Esophagus squamous epithelium (tissue), 5 donors: ENCODE data around the gene OR5D13. TPM values are rescaled to one million over a fixed set of nuclear protein-coding genes. Genes with fewer than 3 reads are reported as not detected.

Experiments used
- DNase-seq: peaks from one replicate; lab custom pipeline; 2025; lab: John Stamatoyannopoulos, UW
- H3K27ac ChIP-seq, 4 donors: fragments of 200-600 bp; sonication (generic); one replicate each; pipeline ENCODE4 v1.5.1; 2016 to 2019; ENCODE audit warnings: mild to moderate bottlenecking in 1 of 4
- H3K27me3 ChIP-seq, 4 donors: fragments of 200-600 bp; sonication (generic); 1 replicate in 3 of 4; 2 replicates in 1 of 4; pipeline versions ENCODE4 v1.5.1 to v1.6.0; 2017 to 2021; ENCODE audit warnings: antibody characterized with exemption in 1 of 4
- H3K36me3 ChIP-seq, 3 donors: fragments of 200-600 bp; sonication (generic); one replicate each; pipeline ENCODE4 v1.5.1; 2016 to 2019
- H3K4me1 ChIP-seq, 3 donors: fragments of 200-600 bp; sonication (generic); one replicate each; pipeline ENCODE4 v1.5.1; 2017 to 2019
- H3K4me3 ChIP-seq, 4 donors: fragments of 200-600 bp; sonication (generic); 1 replicate in 3 of 4; 2 replicates in 1 of 4; pipeline ENCODE4 v1.5.1; 2016 to 2019; ENCODE audit warnings: mild to moderate bottlenecking in 2 of 4, moderate library complexity in 1 of 4
- H3K9me3 ChIP-seq, 3 donors: fragments of 200-600 bp; sonication (generic); one replicate each; pipeline ENCODE4 v1.5.1; 2016 to 2019
- CTCF ChIP-seq, 6 experiments: fragments of 450-650 bp in 4 of 6; fragments of 200-600 bp in 2 of 6; sonication (generic) in 2 of 6; IDR thresholded peaks; one replicate each; pipeline ENCODE4 v1.5.1; 2016 to 2019; ENCODE audit warnings: antibody characterized with exemption in 6 of 6, mild to moderate bottlenecking in 4 of 6, moderate library complexity in 4 of 6
- POLR2A ChIP-seq, 4 donors: fragments of 450-650 bp; IDR thresholded peaks; one replicate each; pipeline ENCODE4 v1.6.1; 2017; ENCODE audit warnings: antibody characterized with exemption in 4 of 4, mild to moderate bottlenecking in 4 of 4, moderate library complexity in 3 of 4
- WGBS, 2 donors: methylation state at CpG; one replicate each; pipeline ENCODE4 v1.1.5; 2018; 5-methylcytosine and 5-hydroxymethylcytosine counted together
- intact Hi-C: fragments of 100-400 bp; cut with DNase I; formaldehyde crosslinking; loops from one replicate; pipeline ENCODE4 v1.15.0; 2022
- total RNA-seq, 4 donors: library from RNA; depleted of rRNA; stranded (reverse); fragments of >200 nt; gene quantifications; one replicate each; pipeline ENCODE4 v1.1.0, GENCODE V29; 2016
- donor health status: DM: yes; HTN: yes; CAD: no.

Gene OR5D13
- total RNA-seq, 4 donors from 2014 or later = not detected

GRCh38 chr11:55795256-55795655, 22.0 kb downstream of the OR5D13 start, which contains the start of gene OR5D14:
TSS of gene OR5D14 (plus strand) at chr11:55795556. CDS start at chr11:55795556, 0 bp downstream.
- no peaks in the 10 kb centered on the region for H3K4me1 ChIP-seq
- H3K9me3 ChIP-seq = peaks cover 0 to 4% (median 0%) of the 10 kb centered on the region in 3 donors
- no peaks in the 10 kb centered on the region for H3K36me3 ChIP-seq
- intact Hi-C loops = no loop called here
- H3K4me3 ChIP-seq = no peak within 1 kb of the TSS
- TF ChIP-seq POLR2A (IDR thresholded peaks at IDR 0.05) = no peak
- TF ChIP-seq CTCF (IDR thresholded peaks at IDR 0.05) = no peak
- no peak for DNase-seq
- no peak within 1 kb of the TSS for H3K27ac ChIP-seq
- no peaks in the 10 kb centered on the region for H3K27me3 ChIP-seq

- intact Hi-C loops = no loop called here
- WGBS, 2 donors = 89 to 100% methylated on average over 1 of the region's 1 CpG
- Histone ChIP-seq H3K9me3 (peaks cover 0 to 22% (median 0%) of the 10 kb centered on the region in 3 donors), H3K27me3 (no peaks in the 10 kb centered on the region), H3K27ac (no peak overlapping the region), H3K36me3 (no peaks in the 10 kb centered on the region), H3K4me3 (no peak overlapping the region), H3K4me1 (no peaks in the 10 kb centered on the region)
- TF ChIP-seq CTCF (IDR thresholded peaks at IDR 0.05) (no peak), POLR2A (IDR thresholded peaks at IDR 0.05) (no peak)
- no peak for DNase-seq
Observed at GRCh38 chr11:55806248-55806647, 33.0 kb downstream of the OR5D13 start.

GRCh38 chr11:55811067-55811466, 37.8 kb downstream of the OR5D13 start, which contains the start of gene OR5L1:
TSS of gene OR5L1 (plus strand) at chr11:55811367. CDS start at chr11:55811467, 100 bp downstream.
- no peaks in the 10 kb centered on the region for H3K36me3 ChIP-seq
- H3K27ac ChIP-seq = no peak within 1 kb of the TSS
- TF ChIP-seq POLR2A (IDR thresholded peaks at IDR 0.05) (no peak), CTCF (IDR thresholded peaks at IDR 0.05) (no peak)
- WGBS, 2 donors = 47 to 79% methylated on average over 1 of the region's 1 CpG
- no peak for DNase-seq
- H3K4me1 ChIP-seq = no peaks in the 10 kb centered on the region
- intact Hi-C loops = no loop called here
- no peak within 1 kb of the TSS for H3K4me3 ChIP-seq
- H3K27me3 ChIP-seq = no peaks in the 10 kb centered on the region
- peaks cover 0 to 19% (median 0%) of the 10 kb centered on the region in 3 donors for H3K9me3 ChIP-seq

GRCh38 chr11:55819330-55819729, 46.1 kb downstream of the OR5D13 start, which contains the start of gene OR5D18:
TSS of gene OR5D18 (plus strand) at chr11:55819630. CDS start at chr11:55819630, 0 bp downstream.
- TF ChIP-seq CTCF (IDR thresholded peaks at IDR 0.05) = no peak
- no peak for TF ChIP-seq POLR2A (IDR thresholded peaks at IDR 0.05)
- intact Hi-C loops = no loop called here

More at GRCh38 chr11:55819330-55819729, 46.1 kb downstream of the OR5D13 start, which contains the start of gene OR5D18:
- Histone ChIP-seq H3K9me3 (no peaks in the 10 kb centered on the region), H3K36me3 (no peaks in the 10 kb centered on the region), H3K27me3 (no peaks in the 10 kb centered on the region), H3K4me3 (no peak within 1 kb of the TSS), H3K27ac (no peak within 1 kb of the TSS), H3K4me1 (no peaks in the 10 kb centered on the region)
- DNase-seq = no peak
- 78 to 85% methylated on average over 5 of the region's 5 CpGs for WGBS, 2 donors

Other genes with a start within 250 kb of the OR5D13 start
- gene OR4C15, start 219.0 kb upstream of the OR5D13 start, total RNA-seq = not detected
- not detected for gene OR4C16, start 201.3 kb upstream of the OR5D13 start, total RNA-seq
- not detected for gene OR4C11, start 165.8 kb upstream of the OR5D13 start, total RNA-seq
- not detected for gene OR4P4, start 138.3 kb upstream of the OR5D13 start, total RNA-seq
- not detected for gene OR4S2, start 125.1 kb upstream of the OR5D13 start, total RNA-seq
- gene OR4C6, start 111.2 kb upstream of the OR5D13 start, total RNA-seq = not detected
- not detected for gene OR5D14, start 22.1 kb downstream of the OR5D13 start, total RNA-seq
- gene OR5L1, start 37.9 kb downstream of the OR5D13 start, total RNA-seq = not detected
- not detected for gene OR5D18, start 46.2 kb downstream of the OR5D13 start, total RNA-seq
- not detected for gene OR5L2, start 53.8 kb downstream of the OR5D13 start, total RNA-seq
- gene OR5D16, start 65.3 kb downstream of the OR5D13 start, total RNA-seq = not detected
- not detected for gene TRIM51, start 109.9 kb downstream of the OR5D13 start, total RNA-seq
- not detected for gene OR5W2, start 141.1 kb downstream of the OR5D13 start, total RNA-seq
- not detected for gene OR5I1, start 163.0 kb downstream of the OR5D13 start, total RNA-seq
- not detected for gene OR10AG1, start 196.5 kb downstream of the OR5D13 start, total RNA-seq
- not detected for gene OR5F1, start 221.2 kb downstream of the OR5D13 start, total RNA-seq